HG03432 (cell line): ENCODE data around the gene PDSS2.
"Not testable (repeated sequence)": the region's sequence is repeated elsewhere in the genome, so short reads cannot be mapped to it uniquely, and the experiment has no call there.

Experiments
- ATAC-seq: cut with Tn5 transposase; IDR thresholded peaks from one replicate; pipeline ENCODE4 v1.9.1; 2021; ENCODE audit warnings: mild to moderate bottlenecking, moderate library complexity; ENCODE audit not compliant: unreplicated experiment

The PDSS2 gene

DNA sequence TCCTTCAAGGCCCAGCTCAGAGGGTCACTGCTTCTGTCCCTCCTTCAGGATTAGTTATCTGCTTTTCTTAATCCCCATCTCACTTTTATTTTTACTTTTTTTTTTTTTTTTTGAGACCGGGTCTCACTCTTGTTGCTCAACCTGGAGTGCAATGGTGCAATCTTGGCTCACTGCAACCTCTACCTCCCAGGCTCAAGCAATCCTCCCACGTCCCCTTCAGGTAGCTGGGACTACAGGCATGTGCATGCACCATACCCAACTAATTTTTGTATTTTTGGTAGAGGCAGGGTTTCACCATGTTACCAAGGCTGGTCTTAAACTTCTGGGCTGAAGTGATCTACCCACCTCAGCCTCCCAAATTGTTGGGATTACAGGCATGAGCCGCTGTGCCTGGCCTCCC is 16.5 kb upstream of the PDSS2 start:
- ATAC-seq = not testable (repeated sequence)

GRCh38 chr6:107475360-107475759 is 16.0 kb upstream of the PDSS2 start:
- ATAC-seq = not testable (repeated sequence)

- no peak for ATAC-seq
These were observed 14.3 kb upstream of the PDSS2 start for GRCh38 chr6:107473660-107474059.

- ATAC-seq = no peak
These were observed 11.0 kb upstream of the PDSS2 start for GRCh38 chr6:107470364-107470763.

- no peak for ATAC-seq
These were observed 6.7 kb upstream of the PDSS2 start for GRCh38 chr6:107466062-107466461.

DNA sequence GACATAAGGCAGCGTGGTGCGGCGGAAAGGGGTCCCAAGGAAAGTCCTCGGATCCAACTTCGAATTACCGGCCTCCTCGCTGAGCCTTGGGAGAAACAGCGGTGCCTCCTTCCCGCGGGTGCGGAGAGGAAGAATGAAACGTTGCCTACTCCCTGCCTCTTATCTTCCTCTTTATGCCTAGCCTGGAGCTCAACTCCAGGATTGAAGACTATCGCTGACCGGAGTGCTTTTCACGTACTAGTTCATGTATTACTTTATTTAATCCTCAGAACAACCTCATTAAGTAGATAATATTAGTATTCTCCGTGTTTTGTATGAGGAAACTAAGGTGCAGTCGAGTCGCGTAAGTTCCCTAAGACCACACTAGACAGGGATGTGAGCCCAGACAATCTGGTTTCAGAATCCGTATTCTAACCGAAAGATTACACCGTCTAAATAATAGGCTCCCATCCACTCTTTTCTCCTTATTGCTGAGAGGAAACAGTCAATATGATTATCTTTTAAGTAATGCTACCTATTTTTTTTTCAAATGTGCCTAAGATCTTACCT is 793 bp upstream of the PDSS2 start:
- ATAC-seq = no peak

GRCh38 chr6:107458672-107459282 is 587 bp downstream of the PDSS2 start:
- peak; percentile 28 for ATAC-seq

DNA sequence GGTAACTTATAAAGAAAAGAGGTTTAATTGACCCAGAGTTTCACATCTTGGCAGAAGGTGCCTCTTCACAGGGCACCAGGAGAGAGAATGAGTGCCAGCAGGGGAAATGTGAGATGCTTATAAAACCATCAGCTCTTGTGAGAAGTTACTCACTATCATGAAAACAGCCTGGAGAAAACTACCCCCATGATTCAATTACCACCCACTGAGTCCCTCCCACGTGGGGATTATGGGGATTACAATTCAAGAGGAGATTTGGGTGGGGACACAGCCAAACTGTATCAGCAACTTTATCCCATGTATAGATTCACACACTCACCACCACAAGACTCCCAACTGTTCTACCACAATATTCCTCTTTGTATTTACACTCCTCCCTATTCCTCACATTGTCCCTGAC is 10.6 kb downstream of the PDSS2 start:
- no peak for ATAC-seq

GRCh38 chr6:107447663-107448216 is 11.6 kb downstream of the PDSS2 start:
- no peak for ATAC-seq

- no peak for ATAC-seq
These were observed 15.1 kb downstream of the PDSS2 start for GRCh38 chr6:107444277-107444676.

DNA sequence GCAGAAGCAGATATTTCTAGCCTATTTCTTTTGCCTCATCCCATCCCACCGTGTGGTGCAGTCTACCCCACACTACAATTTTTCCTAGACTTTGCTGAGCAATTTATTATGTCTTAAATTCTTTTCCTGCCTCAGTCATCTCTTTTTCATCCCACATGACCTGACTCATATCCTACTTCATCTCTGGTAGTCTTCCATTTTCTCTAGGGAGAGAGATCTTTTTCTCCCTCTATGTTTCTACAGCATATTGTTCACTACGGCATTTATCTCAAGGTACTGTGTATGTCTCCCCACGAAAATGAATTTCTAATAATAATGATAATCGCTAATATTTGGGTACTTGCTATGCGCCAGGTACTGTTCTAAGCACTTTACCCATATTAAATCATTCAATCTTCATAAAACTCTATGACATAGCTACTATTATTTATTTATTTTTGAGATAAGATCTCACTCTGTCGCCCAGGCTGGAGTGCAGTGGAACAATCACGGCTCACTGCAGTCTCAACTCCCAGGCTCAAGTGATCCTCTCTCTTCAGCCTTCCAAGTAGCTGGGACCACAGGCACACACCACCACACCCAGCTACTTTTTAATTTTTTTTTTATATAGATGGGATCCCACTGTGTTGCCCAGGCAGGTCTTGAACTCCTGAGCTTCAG is 15.6 kb downstream of the PDSS2 start:
- ATAC-seq = no peak

DNA sequence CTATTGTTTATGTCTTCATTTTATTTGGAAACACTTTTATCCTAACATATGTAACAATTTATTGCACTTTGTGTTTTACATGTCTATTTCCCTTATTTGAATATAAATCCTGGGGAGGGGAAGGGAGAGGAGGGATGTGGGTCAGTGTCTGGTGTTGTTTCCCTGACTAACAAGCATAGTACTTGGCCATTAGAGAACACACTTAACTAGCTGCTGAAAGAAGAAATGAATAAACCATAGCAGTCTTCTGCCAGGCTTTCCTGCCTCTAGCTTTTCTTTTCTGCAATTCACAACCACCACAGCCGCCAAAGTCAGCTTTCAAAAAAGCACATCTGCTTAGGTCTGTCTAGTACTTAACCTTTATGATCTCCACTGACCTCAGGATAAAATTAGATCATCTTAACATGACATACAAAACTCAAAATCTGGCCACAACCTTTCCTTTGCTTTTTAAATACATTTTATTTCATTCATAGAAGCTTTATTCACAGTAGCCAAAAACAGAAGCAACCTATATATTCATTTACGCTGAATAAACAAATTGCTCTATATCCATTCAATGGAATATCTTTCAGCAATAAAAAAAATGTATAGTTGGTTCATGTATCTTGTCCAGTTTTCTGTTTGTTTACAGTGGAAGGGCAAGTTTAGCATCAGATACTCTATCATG is 16.3 kb downstream of the PDSS2 start:
- no peak for ATAC-seq

DNA sequence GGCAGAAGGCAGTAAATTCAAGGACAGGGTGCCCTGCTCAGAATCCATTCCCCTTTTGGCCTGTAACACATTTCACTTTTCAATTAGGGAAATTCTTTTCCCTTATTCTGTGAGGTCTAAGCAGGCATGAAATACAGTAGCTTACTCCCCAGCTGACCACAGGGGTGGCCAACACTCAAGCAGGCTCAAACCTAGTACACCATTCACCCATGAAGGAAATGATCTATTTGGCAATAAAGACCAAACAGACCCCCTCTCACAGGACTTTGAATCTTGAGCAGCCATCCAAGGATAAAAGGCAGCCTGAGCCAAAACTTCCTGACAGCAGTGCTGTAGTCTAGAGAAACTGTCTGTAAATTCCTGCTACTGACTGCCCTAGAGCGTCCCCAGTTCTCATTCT is 17.7 kb downstream of the PDSS2 start:
- ATAC-seq = no peak

- ATAC-seq = no peak
These were observed 18.4 kb downstream of the PDSS2 start for GRCh38 chr6:107440936-107441335.

- ATAC-seq = no peak
These were observed 20.0 kb downstream of the PDSS2 start for GRCh38 chr6:107439406-107439805.

GRCh38 chr6:107437691-107438090 is 21.7 kb downstream of the PDSS2 start:
- ATAC-seq = no peak

DNA sequence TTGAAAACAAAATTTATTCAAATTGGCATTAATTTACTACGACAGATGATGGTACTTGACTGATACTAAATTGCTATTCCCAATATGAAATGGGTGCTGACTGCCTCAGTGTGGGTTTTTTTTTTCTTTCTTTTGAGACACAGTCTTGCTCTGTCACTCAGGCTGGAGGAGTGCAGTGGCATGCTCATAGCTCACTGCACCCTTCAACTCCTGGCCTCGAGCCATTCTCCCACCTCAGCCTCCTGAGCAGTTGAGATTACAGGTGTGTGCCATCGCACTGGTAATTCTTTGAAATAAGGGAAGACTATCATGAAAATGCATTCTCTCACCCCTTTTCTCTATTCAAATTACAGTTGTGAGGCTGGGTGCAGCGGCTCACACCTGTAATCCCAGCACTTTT is 22.5 kb downstream of the PDSS2 start:
- no peak for ATAC-seq

DNA sequence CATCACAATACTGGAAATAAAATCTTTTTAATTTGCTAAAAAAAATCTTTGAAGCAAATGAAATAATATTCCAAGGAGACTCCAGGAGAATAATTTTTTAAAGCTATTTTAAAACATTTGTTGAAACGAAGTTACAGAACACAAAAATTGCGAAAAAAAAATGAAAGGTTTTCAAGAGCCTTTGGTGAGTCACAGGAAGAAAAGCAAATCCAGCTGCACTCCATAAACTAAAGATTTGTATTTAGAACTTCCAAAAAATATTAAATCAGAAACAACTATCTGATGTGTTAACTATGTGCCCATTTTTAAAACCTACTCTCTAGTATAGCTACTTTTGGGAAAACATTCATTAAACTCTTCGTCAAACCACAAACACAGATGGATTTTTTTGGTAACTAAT is 23.6 kb downstream of the PDSS2 start:
- ATAC-seq = no peak

- no peak for ATAC-seq
These were observed 24.6 kb downstream of the PDSS2 start for GRCh38 chr6:107434812-107435211.

DNA sequence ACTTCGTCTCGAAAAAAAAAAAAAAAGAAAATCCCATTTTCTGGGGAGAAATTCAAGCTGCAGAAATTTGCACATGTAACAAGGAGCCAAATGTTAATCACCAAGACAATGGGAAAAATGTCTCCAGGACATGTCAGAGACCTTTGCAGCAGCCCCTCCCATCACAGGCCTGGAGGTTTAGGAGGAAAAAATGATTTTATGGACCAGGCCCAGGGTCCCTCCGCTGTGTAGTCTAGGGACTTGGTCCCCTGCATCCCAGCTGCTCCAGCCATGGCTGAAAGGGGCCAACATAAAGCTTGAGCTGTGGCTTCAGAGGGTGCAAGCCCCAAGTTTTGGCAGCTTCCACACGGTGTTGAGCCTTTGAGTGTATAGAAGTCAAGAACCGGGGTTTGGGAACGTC is 33.4 kb downstream of the PDSS2 start:
- not testable (repeated sequence) for ATAC-seq

GRCh38 chr6:107423474-107423990 is 35.8 kb downstream of the PDSS2 start:
- ATAC-seq = no peak
